HG03571 (cell line): Measurements from ENCODE around the gene PTCHD1.

ENCODE experiments used
- ATAC-seq: cut with Tn5 transposase; IDR thresholded peaks from one replicate; pipeline ENCODE4 v1.9.1; 2021; ENCODE audit not compliant: unreplicated experiment

PTCHD1 gene

DNA sequence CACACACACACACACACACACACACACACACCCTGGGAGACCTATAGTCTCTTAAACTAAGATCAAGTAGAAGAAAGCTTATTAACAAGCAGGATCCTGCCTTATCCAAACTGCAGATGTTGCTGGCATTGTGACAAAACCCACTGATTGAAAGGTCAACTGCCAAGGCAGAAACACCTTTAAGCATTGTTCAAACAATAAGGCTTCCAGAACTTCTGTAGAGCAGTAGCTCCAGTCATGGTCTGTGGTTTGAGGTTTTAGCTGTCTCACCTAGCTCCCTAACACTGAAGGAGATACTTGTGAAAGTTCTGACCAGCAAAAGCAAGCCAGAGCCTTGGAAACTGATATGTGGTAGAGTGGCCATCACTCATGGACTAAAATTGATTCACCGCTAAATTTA is 59.8 kb downstream of the PTCHD1 start:
- no peak for ATAC-seq

DNA sequence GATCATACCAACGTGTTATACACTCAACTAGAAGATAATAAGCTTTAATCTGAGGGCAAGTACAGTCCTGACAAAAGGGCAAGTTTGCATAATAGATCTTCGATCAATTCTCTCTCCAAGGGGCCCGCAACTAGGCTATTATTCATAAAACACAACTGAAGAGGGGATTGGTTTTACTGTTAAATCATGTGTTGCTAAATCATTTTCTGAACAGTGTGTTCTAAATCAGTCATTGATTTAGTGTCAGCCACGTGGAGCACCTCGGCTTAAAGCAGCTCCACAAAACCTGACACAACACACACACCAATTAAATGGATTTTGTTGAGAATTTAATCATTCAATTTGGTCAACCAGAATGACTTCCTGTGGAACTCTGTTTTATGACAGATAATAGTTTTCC is 61.6 kb downstream of the PTCHD1 start:
- ATAC-seq = no peak

DNA sequence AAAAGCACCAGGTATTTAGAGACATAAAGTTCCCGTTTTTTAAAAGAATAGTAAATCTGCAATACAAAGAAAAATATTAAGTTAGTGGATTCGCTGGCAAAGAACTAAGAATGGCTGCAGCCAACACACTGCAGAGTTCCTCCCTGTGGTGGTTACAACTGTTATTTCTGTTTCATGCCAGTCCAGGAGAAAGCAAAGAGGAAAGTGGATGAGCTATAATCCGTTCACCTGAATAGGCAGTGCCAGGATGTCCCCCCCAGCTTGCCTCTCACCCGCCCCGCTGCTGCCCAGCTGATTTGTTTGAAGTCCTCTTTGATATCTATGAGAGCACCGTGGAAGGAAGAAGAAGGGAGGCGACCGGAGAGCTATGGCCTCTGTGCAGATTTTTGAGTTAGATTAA is 63.9 kb downstream of the PTCHD1 start:
- no peak for ATAC-seq

DNA sequence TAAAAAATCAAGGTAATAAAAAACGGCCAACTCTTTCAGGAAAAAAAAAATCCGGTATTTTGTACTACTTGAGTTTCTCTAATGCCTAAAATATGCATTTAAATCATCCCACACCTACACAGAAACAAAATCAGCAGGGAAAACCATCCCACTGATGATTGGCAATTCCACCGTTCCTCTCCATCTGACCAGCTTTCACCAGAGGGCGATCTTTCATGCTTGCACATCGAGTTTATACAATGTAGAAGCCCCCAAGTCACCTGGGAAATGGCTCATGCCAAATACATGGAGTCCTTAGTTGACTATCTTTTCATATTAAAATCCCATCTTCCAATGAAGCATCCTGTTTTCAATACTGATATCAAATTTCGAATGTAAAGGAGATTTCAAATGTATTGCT is 69.2 kb downstream of the PTCHD1 start:
- ATAC-seq = no peak

DNA sequence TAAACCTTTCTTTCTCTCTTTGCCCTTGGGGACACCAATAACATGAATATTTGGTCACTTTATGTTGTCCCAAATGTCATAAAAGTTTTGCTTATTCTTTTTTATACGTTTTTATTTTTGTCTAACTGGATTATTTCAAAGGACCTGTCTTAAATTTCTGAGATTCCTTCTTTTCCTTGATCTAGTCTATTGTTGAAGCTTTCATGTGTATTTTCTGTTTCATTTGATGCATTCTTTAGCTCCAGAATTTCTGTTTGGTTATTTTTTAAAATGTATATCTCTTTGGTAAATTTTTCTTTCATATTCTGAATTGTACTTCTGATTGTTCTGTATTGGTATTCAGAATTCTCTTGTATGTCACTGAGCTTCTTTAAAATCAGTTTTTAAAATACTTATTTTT is 88.3 kb downstream of the PTCHD1 start:
- no peak for ATAC-seq

DNA sequence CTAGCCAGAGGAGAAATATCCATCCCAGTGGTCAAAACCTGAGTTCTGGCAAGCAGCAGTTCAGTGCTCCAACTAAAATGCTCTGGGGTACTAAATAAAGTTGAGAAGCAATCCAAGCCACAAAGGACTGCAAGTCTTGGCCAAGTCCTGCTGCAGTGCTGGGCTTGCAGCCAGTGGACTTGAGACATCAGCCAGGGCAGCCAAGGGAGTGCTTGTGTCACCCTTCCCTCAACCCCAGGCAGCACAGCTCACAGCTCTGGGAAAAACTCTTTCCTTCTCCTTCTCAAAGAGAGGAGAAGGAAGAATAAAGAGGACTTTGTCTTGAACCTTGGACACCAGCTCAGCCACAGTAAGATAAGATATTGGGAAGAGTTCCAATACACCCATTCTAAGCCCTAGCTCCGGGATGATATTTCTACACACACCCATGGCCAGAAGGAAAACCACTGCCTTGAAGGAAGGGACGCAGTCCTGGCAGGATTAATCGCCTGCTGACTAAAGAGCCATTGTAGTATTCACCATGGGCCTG is 99.8 kb downstream of the PTCHD1 start:
- ATAC-seq = no peak

DNA sequence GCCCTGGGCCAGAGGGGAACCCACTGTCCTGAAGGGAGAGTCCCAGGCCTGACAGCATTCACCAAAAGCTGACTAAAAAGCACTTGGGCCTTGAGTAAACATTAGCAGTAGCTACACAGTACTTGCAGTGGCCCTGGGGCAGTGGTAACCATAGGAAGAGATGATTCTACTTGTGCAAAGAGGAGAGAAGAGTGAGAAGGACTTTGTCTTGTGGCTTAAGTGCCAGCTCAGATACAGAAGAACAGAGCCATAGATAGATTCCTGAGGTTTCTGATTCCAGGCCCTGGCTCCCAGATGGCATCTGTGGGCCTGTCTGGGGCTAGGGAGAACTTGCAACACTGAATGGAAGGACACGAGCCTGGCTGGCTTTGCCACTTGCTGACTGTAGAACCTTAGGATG is 100.5 kb downstream of the PTCHD1 start:
- ATAC-seq = no peak

DNA sequence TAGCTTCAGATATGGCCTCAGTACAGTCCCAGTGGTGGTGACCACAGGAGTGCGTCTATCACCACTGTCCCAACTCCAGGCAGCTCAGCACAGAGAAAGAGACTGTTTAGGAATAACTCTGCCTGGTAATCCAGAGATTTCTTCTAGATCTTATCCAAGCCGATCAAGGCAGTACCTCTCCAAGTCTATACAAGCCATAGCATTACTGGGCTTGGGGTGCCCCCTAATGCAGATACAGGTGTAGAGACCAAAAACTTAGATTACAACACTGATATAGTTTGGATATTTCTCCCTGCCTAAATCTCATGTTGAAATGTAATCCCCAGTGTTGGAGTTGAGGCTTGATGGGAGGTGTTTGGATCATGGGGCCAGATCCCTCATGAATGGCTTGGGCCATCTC is 100.9 kb downstream of the PTCHD1 start:
- ATAC-seq = no peak

DNA sequence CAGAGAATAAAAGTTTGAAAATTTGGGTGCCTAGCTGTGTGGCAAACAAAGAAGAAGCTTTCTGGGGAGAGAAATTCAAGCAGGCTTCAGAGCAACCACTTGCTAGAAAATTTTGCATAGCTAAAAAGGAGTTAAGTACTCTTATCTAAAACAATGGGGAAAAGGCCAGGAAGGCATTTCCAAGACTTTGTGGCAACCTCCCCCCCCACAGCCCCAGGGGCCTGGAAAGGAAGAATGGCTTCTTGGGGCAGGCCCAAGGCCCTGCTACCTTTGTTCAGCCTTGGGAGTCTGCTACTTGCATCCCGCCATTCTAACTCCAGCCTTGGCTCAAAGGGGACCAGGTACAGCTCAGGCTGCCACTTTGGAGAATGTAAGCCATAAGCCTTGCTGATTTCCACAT is 102.2 kb downstream of the PTCHD1 start:
- ATAC-seq = no peak

DNA sequence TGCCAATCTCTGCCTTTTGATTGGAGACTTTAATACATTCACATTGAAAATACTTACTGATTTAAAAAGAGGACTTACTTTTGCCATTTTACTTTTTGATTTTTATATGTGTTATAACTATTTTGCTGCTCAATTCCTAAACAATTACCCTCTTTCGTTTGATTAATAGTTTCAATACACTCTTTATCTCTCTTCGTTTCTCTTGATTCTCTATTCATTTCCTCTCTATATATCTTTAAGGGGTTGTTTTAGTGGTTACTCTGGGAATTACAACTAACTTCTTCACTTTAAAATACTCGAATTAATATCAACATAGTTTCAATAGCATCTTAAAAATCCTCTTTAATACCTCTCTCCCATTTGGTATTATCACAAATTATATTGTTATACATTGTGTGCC is 116.6 kb downstream of the PTCHD1 start:
- ATAC-seq = no peak
